Fibroblast of villous mesenchyme (primary cell): Measurements from ENCODE around the gene HEXD. TPM values are rescaled to one million over a fixed set of nuclear protein-coding genes. Genes with fewer than 3 reads are reported as not detected.

Experiments
- DNase-seq: peaks from one replicate; pipeline ENCODE4 v3.0.0-alpha.2; 2010; ENCODE audit warnings: low read depth
- H3K4me3 ChIP-seq: 2 replicates; pipeline ENCODE4 v1.5.1; 2011; ENCODE audit warnings: low read depth, mild to moderate bottlenecking, low read length
- total RNA-seq: library from RNA; depleted of rRNA; stranded (reverse); fragments of >200 nt; gene quantifications from 2 replicates; pipeline ENCODE4 v1.2.3, GENCODE V29; 2012
- TF ChIP-seq, protein P1 (sequence below): IDR thresholded peaks from 2 replicates; pipeline ENCODE4 v1.5.1; 2012; ENCODE audit warnings: low read depth, mild to moderate bottlenecking, low read length; ENCODE audit not compliant: insufficient read depth

HEXD gene
- total RNA-seq, 1 donor = 12.5 TPM

DNA sequence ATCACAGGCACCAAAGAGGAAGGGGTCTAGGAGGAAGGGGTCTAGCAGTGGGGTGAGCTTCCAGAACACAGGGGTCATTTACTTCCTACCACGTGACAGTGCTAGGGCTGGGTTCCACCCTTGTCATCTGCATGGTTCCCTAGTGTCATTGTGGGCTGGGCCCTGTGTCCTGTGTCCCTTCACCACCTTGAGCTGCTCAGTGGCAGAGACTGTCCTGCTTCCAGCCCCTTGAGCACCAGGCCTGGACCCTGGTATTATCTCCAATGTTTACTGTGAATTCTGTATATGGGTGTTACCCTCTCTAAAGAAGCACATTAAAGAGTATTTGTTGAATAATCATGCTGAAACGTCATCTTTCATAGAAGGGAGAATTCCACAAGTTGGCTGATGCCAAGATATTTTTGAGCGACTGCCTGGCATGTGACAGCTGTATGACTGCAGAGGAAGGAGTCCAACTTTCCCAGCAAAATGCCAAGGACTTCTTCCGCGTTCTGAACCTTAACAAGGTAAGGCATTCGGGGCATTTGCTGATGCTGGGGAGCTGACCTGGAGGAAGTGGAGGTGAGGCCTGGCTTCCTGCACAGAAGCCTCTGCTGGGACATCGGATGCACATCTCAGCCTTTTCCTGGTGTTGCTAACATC is 45.9 kb downstream of the HEXD start:
- no peak overlapping the region for H3K4me3 ChIP-seq
- TF ChIP-seq, protein P1, sequence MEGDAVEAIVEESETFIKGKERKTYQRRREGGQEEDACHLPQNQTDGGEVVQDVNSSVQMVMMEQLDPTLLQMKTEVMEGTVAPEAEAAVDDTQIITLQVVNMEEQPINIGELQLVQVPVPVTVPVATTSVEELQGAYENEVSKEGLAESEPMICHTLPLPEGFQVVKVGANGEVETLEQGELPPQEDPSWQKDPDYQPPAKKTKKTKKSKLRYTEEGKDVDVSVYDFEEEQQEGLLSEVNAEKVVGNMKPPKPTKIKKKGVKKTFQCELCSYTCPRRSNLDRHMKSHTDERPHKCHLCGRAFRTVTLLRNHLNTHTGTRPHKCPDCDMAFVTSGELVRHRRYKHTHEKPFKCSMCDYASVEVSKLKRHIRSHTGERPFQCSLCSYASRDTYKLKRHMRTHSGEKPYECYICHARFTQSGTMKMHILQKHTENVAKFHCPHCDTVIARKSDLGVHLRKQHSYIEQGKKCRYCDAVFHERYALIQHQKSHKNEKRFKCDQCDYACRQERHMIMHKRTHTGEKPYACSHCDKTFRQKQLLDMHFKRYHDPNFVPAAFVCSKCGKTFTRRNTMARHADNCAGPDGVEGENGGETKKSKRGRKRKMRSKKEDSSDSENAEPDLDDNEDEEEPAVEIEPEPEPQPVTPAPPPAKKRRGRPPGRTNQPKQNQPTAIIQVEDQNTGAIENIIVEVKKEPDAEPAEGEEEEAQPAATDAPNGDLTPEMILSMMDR = no peak
- no peak for DNase-seq

DNA sequence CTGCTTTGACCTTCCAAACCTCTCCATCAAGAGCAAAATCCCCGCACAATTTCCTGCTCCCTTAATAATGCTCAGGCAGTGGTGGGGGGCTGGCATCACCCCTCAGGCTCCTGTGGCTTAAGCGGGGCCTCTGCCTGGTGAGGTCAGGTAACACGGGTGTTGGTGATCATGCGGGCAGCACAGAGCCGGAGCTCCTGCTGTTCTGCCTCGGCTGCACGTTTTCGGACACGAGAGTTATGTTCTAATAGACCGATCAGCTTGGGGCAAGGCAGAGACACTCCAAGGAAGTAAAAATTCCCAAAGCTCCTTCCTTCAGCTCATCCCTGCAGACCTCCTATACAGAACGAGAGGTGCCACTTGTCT is 46.4 kb downstream of the HEXD start:
- no peak overlapping the region for H3K4me3 ChIP-seq
- TF ChIP-seq, protein P1 = no peak
- DNase-seq = no peak

DNA sequence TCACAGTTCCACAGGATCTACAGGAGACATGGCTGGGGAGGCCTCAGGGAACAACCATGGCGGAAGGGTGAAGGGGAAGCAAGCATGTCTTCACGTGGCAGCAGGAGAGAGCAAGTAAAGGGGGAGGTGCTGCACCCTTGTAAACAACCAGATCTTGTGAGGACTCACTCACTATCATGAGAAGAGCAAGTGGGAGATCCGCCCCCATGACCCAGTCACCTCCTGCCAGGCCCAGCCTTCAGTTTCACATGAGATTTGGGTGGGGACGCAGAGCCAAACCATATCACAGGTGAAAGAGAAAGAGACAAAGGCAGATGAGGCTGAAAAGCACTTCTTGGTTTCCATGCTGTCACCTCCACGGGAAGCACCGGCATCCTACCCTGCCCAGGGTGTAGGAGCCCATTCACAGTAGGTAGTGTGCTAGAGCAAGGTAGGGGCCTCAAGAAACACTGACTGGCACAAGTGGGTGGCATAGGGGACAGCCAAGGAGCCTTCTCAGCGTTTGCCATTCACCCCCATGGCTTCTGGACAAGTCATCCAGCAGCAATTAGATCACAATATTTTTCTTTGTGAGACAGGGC is 47.0 kb downstream of the HEXD start:
- no peak overlapping the region for H3K4me3 ChIP-seq
- DNase-seq = no peak
- TF ChIP-seq, protein P1 = no peak

DNA sequence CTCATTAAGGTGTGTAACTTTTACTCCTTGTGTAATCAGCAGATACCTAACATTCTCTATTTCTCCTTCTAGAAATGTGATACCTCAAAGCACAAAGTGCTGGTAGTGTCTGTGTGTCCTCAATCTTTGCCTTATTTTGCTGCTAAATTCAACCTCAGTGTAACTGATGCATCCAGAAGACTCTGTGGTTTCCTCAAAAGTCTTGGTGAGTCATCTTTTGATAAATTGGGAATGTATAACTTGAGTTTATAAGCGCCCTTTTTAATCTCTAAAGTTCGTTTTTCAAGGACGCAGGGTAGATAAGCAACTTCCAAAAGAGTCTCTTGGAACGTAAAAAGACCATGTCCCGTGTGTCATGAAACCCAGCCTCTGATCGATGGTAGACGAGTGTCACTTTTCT is 50.5 kb downstream of the HEXD start:
- DNase-seq = peak; percentile 47
- TF ChIP-seq, protein P1 = no peak
- no peak overlapping the region for H3K4me3 ChIP-seq

DNA sequence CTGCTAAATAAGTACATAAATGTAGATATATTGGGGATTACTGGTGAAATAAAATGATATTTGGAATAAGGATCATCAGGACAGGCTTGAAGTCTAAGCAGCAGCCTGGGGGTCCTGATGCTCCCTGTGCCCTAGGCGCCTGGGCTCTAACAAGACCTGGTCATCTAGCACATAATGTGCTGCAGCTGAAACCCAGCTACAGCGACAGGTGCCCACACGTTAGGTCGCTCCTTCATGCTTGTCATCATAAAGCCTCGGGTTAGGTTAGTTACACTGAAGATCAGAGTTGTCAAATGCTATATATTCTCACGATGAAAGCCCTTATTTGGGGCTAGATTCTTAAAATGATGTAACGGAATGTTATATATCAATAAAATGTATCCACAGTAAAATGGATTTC is 51.9 kb downstream of the HEXD start:
- no peak for DNase-seq
- H3K4me3 ChIP-seq = no peak overlapping the region
- TF ChIP-seq, protein P1 = no peak

DNA sequence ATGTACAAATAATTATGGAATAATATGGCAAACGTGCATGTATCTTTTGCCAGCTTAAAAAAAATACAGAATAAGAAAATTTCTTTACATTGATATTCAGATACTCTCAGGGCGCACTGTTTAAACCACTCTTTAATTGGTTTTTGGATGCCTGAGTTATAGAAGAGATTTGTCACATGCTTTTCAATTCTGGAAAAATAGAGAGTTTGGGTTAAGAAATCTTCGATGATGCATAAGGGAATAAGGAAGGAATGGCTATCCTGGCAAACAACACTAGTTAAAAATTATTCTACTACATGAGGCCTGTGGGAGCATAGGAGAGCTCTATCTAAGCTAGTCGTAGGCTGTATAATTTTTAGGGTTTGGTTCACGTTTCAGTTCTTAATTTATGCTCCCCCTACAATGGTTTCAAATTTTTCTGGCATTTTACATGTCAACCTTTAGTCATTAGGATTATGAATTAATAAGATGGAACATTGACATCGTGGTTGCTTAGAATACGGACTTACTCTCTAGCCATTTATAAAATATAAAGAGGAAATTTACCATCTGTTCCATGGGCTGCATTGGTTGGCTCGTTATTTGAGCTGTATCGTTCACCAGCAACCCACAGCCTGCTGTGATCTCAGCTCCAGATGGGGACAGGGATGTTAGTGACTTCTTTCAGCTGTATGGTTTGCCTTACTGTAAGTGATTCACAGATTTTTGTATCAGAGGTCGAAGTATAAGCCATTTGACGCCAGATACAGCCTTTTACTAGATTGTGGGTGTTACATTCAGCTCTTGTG is 56.3 kb downstream of the HEXD start:
- no peak for DNase-seq
- TF ChIP-seq, protein P1 = no peak
- no peak overlapping the region for H3K4me3 ChIP-seq
